ENCODE data around the gene RHBDF2. TPM values are rescaled to one million over a fixed set of nuclear protein-coding genes. Genes with fewer than 3 reads are reported as not detected.
"Not testable (repeated sequence)": the region's sequence is repeated elsewhere in the genome, so short reads cannot be mapped to it uniquely, and the experiment has no call there.

Gene RHBDF2
- total and polyA plus RNA-seq, 8 donors, result 7.5 to 61.7 (median 11.0) TPM

DNA sequence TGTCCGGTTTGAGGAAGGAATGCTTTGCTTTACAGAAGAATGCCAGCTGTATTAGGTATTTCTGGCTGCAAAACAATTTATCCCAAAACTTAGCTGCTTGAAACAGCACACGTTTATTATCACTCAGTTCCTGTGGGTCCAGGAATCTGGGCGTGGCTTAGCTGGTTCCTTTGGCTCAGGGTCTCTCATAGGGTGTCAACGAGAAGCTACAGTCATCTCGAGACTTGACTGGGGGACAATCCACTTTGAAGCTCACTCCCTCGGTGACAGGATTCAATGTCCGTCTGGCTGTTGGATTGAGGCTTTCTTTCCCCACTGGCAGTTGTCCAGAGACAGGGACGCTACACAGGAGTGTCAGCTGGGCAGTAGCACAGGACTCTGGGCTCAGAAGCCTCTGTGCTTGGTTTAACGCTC, 9.6 kb upstream of the RHBDF2 start:
- H3K4me3 ChIP-seq, result no peak overlapping the region
- intact Hi-C loops (cut with DNase I), result no loop called here
- no peak for TF ChIP-seq CTCF (IDR thresholded peaks at IDR 0.05)
- peaks cover 0 to 38% of the 10 kb centered on the region in 2 donors for H3K4me1 ChIP-seq
- H3K27ac ChIP-seq, result no peak overlapping the region
- H3K27me3 ChIP-seq, result peaks cover 0 to 12% of the 10 kb centered on the region in 2 donors
- H3K36me3 ChIP-seq, result no peaks in the 10 kb centered on the region
- H3K9me3 ChIP-seq, result no peaks in the 10 kb centered on the region
- no peak for DNase-seq
- no peak for ATAC-seq

DNA sequence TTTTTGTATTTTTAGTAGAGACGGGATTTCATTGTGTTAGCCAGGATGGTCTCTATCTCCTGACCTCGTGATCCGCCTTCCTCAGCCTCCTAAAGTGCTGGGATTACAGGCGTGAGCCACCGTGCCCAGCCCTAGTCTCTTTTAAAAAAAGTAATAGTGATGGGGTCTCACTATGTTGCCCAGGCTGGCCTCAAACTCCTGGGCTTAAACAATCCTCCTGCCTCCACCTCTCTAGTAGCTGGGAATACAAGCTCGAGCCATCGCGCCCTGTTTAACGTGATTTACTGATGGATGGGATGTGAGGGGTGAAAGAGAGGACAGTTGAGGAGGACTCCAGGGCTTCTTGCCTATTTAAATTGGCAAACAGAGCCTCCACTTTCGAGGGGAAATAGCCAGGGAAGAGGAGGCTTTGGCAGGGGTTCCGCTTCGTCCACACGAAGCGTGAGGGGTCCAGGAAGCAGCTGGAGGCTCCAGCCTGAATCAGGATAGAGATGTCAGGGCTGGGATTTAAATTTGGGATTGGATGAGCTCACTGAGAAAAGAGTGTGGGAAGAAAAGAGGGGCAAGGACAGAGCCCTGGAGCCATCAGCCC, 7.3 kb upstream of the RHBDF2 start:
- not testable (repeated sequence) for ATAC-seq, DNase-seq, H3K9me3 ChIP-seq, H3K27ac ChIP-seq, H3K4me3 ChIP-seq, H3K36me3 ChIP-seq
- H3K27me3 ChIP-seq, result peaks cover 0 to 12% of the 10 kb centered on the region in 2 donors
- intact Hi-C loops (cut with DNase I), result loop anchor here in 1 of 2 donors (5.0 kb wide), 1 partner anchor 41 kb away; the partner anchor contains the start of gene AANAT
- peaks cover 0 to 32% of the 10 kb centered on the region in 2 donors for H3K4me1 ChIP-seq

GRCh38 chr17:76506408-76507345, 5.5 kb upstream of the RHBDF2 start:
- ATAC-seq, result peak; percentile 83
- Histone ChIP-seq H3K9me3 (no peaks in the 10 kb centered on the region), H3K36me3 (no peaks in the 10 kb centered on the region), H3K4me1 (peaks cover 8 to 39% of the 10 kb centered on the region in 2 donors), H3K27me3 (peaks cover 0 to 12% of the 10 kb centered on the region in 2 donors), H3K4me3 (no peak overlapping the region), H3K27ac (no peak overlapping the region)
- peak; percentile 96 to 99 for TF ChIP-seq CTCF (IDR thresholded peaks at IDR 0.05)
- intact Hi-C loops (cut with DNase I), result loop anchor here in 1 of 2 donors (5.0 kb wide), 1 partner anchor 39 kb away; the partner anchor contains the start of gene AANAT
- peak in 3 of 4 donors; percentile 81 to 95 (median 82) for DNase-seq

GRCh38 chr17:76504117-76504516, 2.9 kb upstream of the RHBDF2 start:
- no peak for TF ChIP-seq CTCF (IDR thresholded peaks at IDR 0.05)

GRCh38 chr17:76502341-76503211, 1.4 kb upstream of the RHBDF2 start:
- peak overlapping the region in 1 of 2 donors; percentile 87 for H3K27ac ChIP-seq
- no peak overlapping the region for H3K4me3 ChIP-seq
- H3K4me1 ChIP-seq, result peaks cover 31 to 62% of the 10 kb centered on the region in 2 donors
- H3K9me3 ChIP-seq, result no peaks in the 10 kb centered on the region
- DNase-seq (no peak), ATAC-seq (no peak)
- peaks cover 0 to 10% of the 10 kb centered on the region in 2 donors for H3K27me3 ChIP-seq
- H3K36me3 ChIP-seq, result no peaks in the 10 kb centered on the region
- intact Hi-C loops (cut with DNase I), result no loop called here
- TF ChIP-seq CTCF (IDR thresholded peaks at IDR 0.05), result no peak

More at GRCh38 chr17:76504117-76504516, 2.9 kb upstream of the RHBDF2 start:
- Histone ChIP-seq H3K4me1 (peaks cover 19 to 48% of the 10 kb centered on the region in 2 donors), H3K4me3 (no peak overlapping the region), H3K36me3 (no peaks in the 10 kb centered on the region), H3K9me3 (no peaks in the 10 kb centered on the region), H3K27me3 (peaks cover 0 to 12% of the 10 kb centered on the region in 2 donors), H3K27ac (no peak overlapping the region)
- intact Hi-C loops (cut with DNase I), result no loop called here
- no peak for DNase-seq
- ATAC-seq, result no peak
